A549 (cell line): ENCODE measurements around the gene GPLD1. TPM values are rescaled to one million over a fixed set of nuclear protein-coding genes. Genes with fewer than 3 reads are reported as not detected.

Experiments
- ATAC-seq, 2 experiments: fragments of 200-7000 bp in 1 of 2; fragments of >200 bp in 1 of 2; cut with Nextera tagmentation in 1 of 2; cut with Tn5 transposase in 1 of 2; 3 replicates each; pipeline versions ENCODE4 v1.8.0 to v1.9.1; 2018 to 2020; ENCODE audit warnings: mild to moderate bottlenecking in 1 of 2, moderate library complexity in 1 of 2
- CTCF ChIA-PET: fragments of 300-600 bp; sonication (Branson Sonifier 250); formaldehyde crosslinking; extraction: SDS; loops from one replicate; lab custom pipeline; 2021; ENCODE audit warnings: antibody characterized with exemption, inconsistent platforms; lab: Yijun Ruan, JAX
- POLR2A ChIA-PET: fragments of 350-600 bp; formaldehyde crosslinking; extraction: SDS; loops from one replicate; lab custom pipeline; 2021; ENCODE audit warnings: antibody characterized with exemption, inconsistent platforms; lab: Yijun Ruan, JAX
- DNase-seq, 2 experiments: peaks; one replicate each; pipeline versions ENCODE4 v3.0.0 to v3.0.0-alpha.2; 2011 to 2016; ENCODE audit warnings: low read depth in 1 of 2, low spot score in 1 of 2
- FAIRE-seq: peaks from 2 replicates; lab custom pipeline; 2011; peaks lifted over from hg19 to GRCh38; lab: Jason Lieb, UNC
- H3K27ac ChIP-seq, 2 experiments: fragments of >200 bp; sonication (Bioruptor Twin); formaldehyde crosslinking; 3 replicates each; pipeline ENCODE4 v1.5.1; 2016 to 2017
- H3K4me1 ChIP-seq: fragments of >200 bp; sonication (Bioruptor Twin); formaldehyde crosslinking; 3 replicates; pipeline ENCODE4 v1.6.1; 2016
- H3K4me2 ChIP-seq: fragments of >200 bp; sonication (Bioruptor Twin); formaldehyde crosslinking; 3 replicates; pipeline ENCODE4 v1.6.1; 2016
- H3K4me3 ChIP-seq: fragments of >200 bp; sonication (Bioruptor Twin); formaldehyde crosslinking; 3 replicates; pipeline ENCODE4 v1.5.1; 2016
- H3K9me3 ChIP-seq: fragments of >200 bp; sonication (Bioruptor Twin); formaldehyde crosslinking; 3 replicates; pipeline ENCODE4 v1.6.1; 2016
- CBX8 ChIP-seq: fragments of 200-600 bp; sonication (generic); IDR thresholded peaks from 2 replicates; pipeline ENCODE4 v1.6.1; 2016
- CEBPB ChIP-seq, 2 experiments: fragments of >200 bp in 1 of 2; sonication (Bioruptor Twin) in 1 of 2; formaldehyde crosslinking in 1 of 2; IDR thresholded peaks; 2 replicates each; pipeline ENCODE4 v1.6.1; 2012 to 2016
- CTCF ChIP-seq: fragments of >200 bp; sonication (Bioruptor Twin); formaldehyde crosslinking; IDR thresholded peaks from 3 replicates; pipeline ENCODE4 v1.5.1; 2016
- EHF ChIP-seq: fragments of 250-450 bp; sonication (Bioruptor Pico); IDR thresholded peaks from 2 replicates; pipeline ENCODE4 v1.5.0; 2020; ENCODE audit warnings: mild to moderate bottlenecking
- EHMT2 ChIP-seq: fragments of 200-600 bp; sonication (generic); IDR thresholded peaks from 2 replicates; pipeline ENCODE4 v1.6.1; 2016; ENCODE audit warnings: antibody characterized with exemption, low read depth, mild to moderate bottlenecking, moderate library complexity
- FOXS1 ChIP-seq: fragments of 250-450 bp; sonication (Bioruptor Pico); IDR thresholded peaks from 2 replicates; pipeline ENCODE4 v1.5.0; 2020; ENCODE audit warnings: mild to moderate bottlenecking, moderate library complexity
- HEYL ChIP-seq: fragments of 250-450 bp; sonication (Bioruptor Pico); IDR thresholded peaks from 2 replicates; pipeline ENCODE4 v1.8.0; 2021; ENCODE audit warnings: mild to moderate bottlenecking, moderate library complexity
- HOXB13 ChIP-seq: fragments of 250-450 bp; sonication (Bioruptor Pico); IDR thresholded peaks from 2 replicates; pipeline ENCODE4 v1.5.0; 2020; ENCODE audit warnings: low read depth, mild to moderate bottlenecking, moderate library complexity
- HOXB5 ChIP-seq: fragments of 250-450 bp; sonication (Bioruptor Pico); IDR thresholded peaks from 2 replicates; pipeline ENCODE4 v1.5.0; 2020; ENCODE audit warnings: mild to moderate bottlenecking, moderate library complexity
- JUNB ChIP-seq: fragments of >200 bp; sonication (Bioruptor Twin); formaldehyde crosslinking; IDR thresholded peaks from 2 replicates; pipeline ENCODE4 v1.6.1; 2016
- MYC ChIP-seq: IDR thresholded peaks from 2 replicates; pipeline ENCODE4 v1.6.1; 2012; ENCODE audit warnings: mild to moderate bottlenecking, inconsistent platforms, low read length, improper control_type of control experiment, borderline replicate concordance
- NFE2L2 ChIP-seq: fragments of 150-350 bp; conservative IDR thresholded peaks from 2 replicates; pipeline ENCODE4 v1.6.1; 2014; ENCODE audit warnings: low read length
- NPAS2 ChIP-seq: fragments of 250-450 bp; sonication (Bioruptor Pico); IDR thresholded peaks from 2 replicates; pipeline ENCODE4 v1.8.0; 2022; ENCODE audit warnings: mild to moderate bottlenecking, moderate library complexity, borderline replicate concordance
- NR3C1 ChIP-seq: fragments of >200 bp; sonication (Bioruptor Twin); formaldehyde crosslinking; IDR thresholded peaks from 3 replicates; pipeline ENCODE4 v1.6.1; 2017
- PBX3 ChIP-seq: IDR thresholded peaks from 2 replicates; pipeline ENCODE4 v1.6.1; 2012
- PHF8 ChIP-seq: fragments of 200-600 bp; sonication (generic); IDR thresholded peaks from 2 replicates; pipeline ENCODE4 v1.6.1; 2016; ENCODE audit warnings: low read depth, mild to moderate bottlenecking, antibody characterized with exemption, moderate library complexity, borderline replicate concordance
- RAD21 ChIP-seq, 2 experiments: fragments of >200 bp in 1 of 2; sonication (Bioruptor Twin) in 1 of 2; formaldehyde crosslinking in 1 of 2; IDR thresholded peaks in 1 of 2; conservative IDR thresholded peaks in 1 of 2; 2 replicates in 1 of 2; 3 replicates in 1 of 2; pipeline ENCODE4 v1.6.1; 2012 to 2018; ENCODE audit warnings: inconsistent platforms in 1 of 2
- RCOR1 ChIP-seq: fragments of 150-350 bp; IDR thresholded peaks from 2 replicates; pipeline ENCODE4 v1.6.1; 2014; ENCODE audit warnings: antibody characterized with exemption, low read length, low read depth
- RFX5 ChIP-seq: fragments of 450-650 bp; IDR thresholded peaks from 2 replicates; pipeline ENCODE4 v1.7.1; 2014; ENCODE audit warnings: antibody characterized with exemption, mild to moderate bottlenecking, moderate library complexity
- RNF2 ChIP-seq: fragments of 200-600 bp; sonication (generic); IDR thresholded peaks from 2 replicates; pipeline ENCODE4 v1.6.1; 2016; ENCODE audit warnings: low read depth, mild to moderate bottlenecking, antibody characterized with exemption, moderate library complexity, borderline replicate concordance
- TP53 ChIP-seq: fragments of 250-450 bp; sonication (Bioruptor Pico); IDR thresholded peaks from 2 replicates; pipeline ENCODE4 v1.5.0; 2021; ENCODE audit warnings: mild to moderate bottlenecking, moderate library complexity
- USF2 ChIP-seq: fragments of 450-650 bp; IDR thresholded peaks from 2 replicates; pipeline ENCODE4 v1.6.1; 2014; ENCODE audit warnings: antibody characterized with exemption
- WGBS: methylation state at CpG from one replicate; pipeline ENCODE4 v1.1.6; 2017; ENCODE audit errors: missing lambda C conversion rate; 5-methylcytosine and 5-hydroxymethylcytosine counted together
- polyA plus RNA-seq, 4 experiments: library from polyadenylated mRNA; depleted of rRNA in 3 of 4; stranded (reverse); fragments of >200 nt; fragmentation: RNase III in 1 of 4; extraction: RNeasy Plus Mini Kit Qiagen cat#74134 plus additional on column Dnase treatment in 1 of 4; gene quantifications; 2 replicates in 3 of 4; 3 replicates in 1 of 4; pipeline ENCODE4 v1.2.3, GENCODE V29; 2011 to 2017
- TF ChIP-seq, protein P1 (sequence below): fragments of 150-350 bp; IDR thresholded peaks from 2 replicates; pipeline ENCODE4 v1.6.1; 2014; ENCODE audit warnings: low read depth, mild to moderate bottlenecking, low read length
- TF ChIP-seq, protein P2 (sequence below): IDR thresholded peaks from 2 replicates; pipeline ENCODE4 v1.6.1; 2012

The GPLD1 gene
- polyA plus RNA-seq, 2 of the 4 experiments (the other 2 are of a cell fraction), result 1.3 to 2.6 TPM

GRCh38 chr6:24501914-24502313, 12.5 kb upstream of the GPLD1 start:
- TF ChIP-seq, protein P1, sequence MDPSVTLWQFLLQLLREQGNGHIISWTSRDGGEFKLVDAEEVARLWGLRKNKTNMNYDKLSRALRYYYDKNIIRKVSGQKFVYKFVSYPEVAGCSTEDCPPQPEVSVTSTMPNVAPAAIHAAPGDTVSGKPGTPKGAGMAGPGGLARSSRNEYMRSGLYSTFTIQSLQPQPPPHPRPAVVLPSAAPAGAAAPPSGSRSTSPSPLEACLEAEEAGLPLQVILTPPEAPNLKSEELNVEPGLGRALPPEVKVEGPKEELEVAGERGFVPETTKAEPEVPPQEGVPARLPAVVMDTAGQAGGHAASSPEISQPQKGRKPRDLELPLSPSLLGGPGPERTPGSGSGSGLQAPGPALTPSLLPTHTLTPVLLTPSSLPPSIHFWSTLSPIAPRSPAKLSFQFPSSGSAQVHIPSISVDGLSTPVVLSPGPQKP, result no peak
- TF ChIP-seq PHF8 (no peak), USF2 (no peak), JUNB (no peak), RAD21 (conservative IDR thresholded peaks at IDR 0.05 in 1 of 2, IDR thresholded peaks at IDR 0.05 in 1 of 2) (no peak), RNF2 (no peak), EHMT2 (no peak), NFE2L2 (no peak), RFX5 (no peak)
- TF ChIP-seq, protein P2, sequence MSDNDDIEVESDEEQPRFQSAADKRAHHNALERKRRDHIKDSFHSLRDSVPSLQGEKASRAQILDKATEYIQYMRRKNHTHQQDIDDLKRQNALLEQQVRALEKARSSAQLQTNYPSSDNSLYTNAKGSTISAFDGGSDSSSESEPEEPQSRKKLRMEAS, result no peak
- Histone ChIP-seq H3K4me2 (peak overlapping the region; percentile 49; the same call in 2 of the 3 replicates), H3K9me3 (no peaks in the 10 kb centered on the region), H3K27ac (no peak overlapping the region), H3K4me3 (no peak overlapping the region), H3K4me1 (peaks cover 14% of the 10 kb centered on the region; the same call in 2 of the 3 replicates)
- CTCF ChIA-PET, result no interaction called here
- ATAC-seq, result peak in 1 of 2 experiments; percentile 51; a peak in 2 of 6 replicates
- POLR2A ChIA-PET, result no interaction called here
- peak in 1 of 2 experiments; percentile 33 for DNase-seq
- no peak for FAIRE-seq

DNA sequence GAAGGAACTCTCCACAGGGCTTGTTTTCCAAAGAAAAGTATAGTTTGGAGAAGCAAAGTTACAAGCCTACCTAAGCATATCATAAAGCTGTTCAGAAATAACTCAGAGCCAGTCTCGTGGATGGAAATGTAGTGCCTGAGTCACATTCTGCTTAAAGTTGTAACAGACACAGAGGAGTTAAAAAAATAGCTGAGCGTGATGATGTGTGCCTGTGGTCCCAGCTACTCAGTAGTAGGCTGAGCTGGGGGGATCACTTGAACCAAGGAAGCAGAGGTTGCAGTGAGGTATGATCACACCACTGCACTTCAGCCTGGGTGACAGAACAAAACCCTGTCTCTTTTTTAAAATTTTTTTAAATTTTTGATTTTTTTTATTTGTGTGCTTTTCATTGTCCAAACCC, 12.0 kb upstream of the GPLD1 start:
- no peak for TF ChIP-seq PBX3
- TF ChIP-seq MYC, result no peak
- no peak for TF ChIP-seq USF2
- POLR2A ChIA-PET, result no interaction called here
- Histone ChIP-seq H3K4me3 (no peak overlapping the region), H3K27ac (no peak overlapping the region), H3K4me2 (no peak overlapping the region), H3K9me3 (no peaks in the 10 kb centered on the region), H3K4me1 (peaks cover 14% of the 10 kb centered on the region; the same call in 2 of the 3 replicates)
- 48% methylated on average over 2 of the region's 2 CpGs for WGBS
- ATAC-seq, result no peak
- CTCF ChIA-PET, result no interaction called here
- no peak for DNase-seq
- no peak for FAIRE-seq

- Histone ChIP-seq H3K4me1 (peaks cover 14% of the 10 kb centered on the region; the same call in 2 of the 3 replicates), H3K9me3 (no peaks in the 10 kb centered on the region), H3K4me3 (no peak overlapping the region), H3K27ac (no peak overlapping the region), H3K4me2 (no peak overlapping the region)
- ChIA-PET CTCF (interaction anchor here (0.8 kb wide), 1 partner anchor 8 kb away, joined by 5 read pairs; no protein-coding TSS in a partner anchor), POLR2A (no interaction called here)
- no peak for DNase-seq
- ATAC-seq, result no peak
- TF ChIP-seq HOXB5 (CRISPR knock-in tag), result no peak
- TF ChIP-seq TP53 (CRISPR knock-in tag), result no peak
- no peak for TF ChIP-seq FOXS1 (CRISPR knock-in tag)
- no peak for TF ChIP-seq HOXB13
- TF ChIP-seq, protein P2, result no peak
- no peak for TF ChIP-seq NR3C1
- TF ChIP-seq EHF (CRISPR knock-in tag), result no peak
- no peak for TF ChIP-seq CBX8
- no peak for TF ChIP-seq CEBPB (IDR thresholded peaks at IDR 0.05)
- no peak for TF ChIP-seq CTCF
- no peak for TF ChIP-seq NPAS2 (CRISPR knock-in tag)
- no peak for TF ChIP-seq HEYL (CRISPR knock-in tag)
- TF ChIP-seq JUNB, result no peak
- TF ChIP-seq RCOR1, result no peak
- TF ChIP-seq, all 56 proteins: peak for 0
- no peak for FAIRE-seq
- 74% methylated on average over 3 of the region's 3 CpGs for WGBS
These were observed 11.3 kb upstream of the GPLD1 start for GRCh38 chr6:24500683-24501082.
